OCI-M1 (cell line): Measurements from ENCODE around the gene RFT1.

ENCODE experiments used
- DNase-seq: peaks from one replicate; lab custom pipeline; 2025; lab: John Stamatoyannopoulos, UW

Gene RFT1

GRCh38 chr3:53130179-53131061 lies at the start of gene RFT1:
Gene RFT1, minus strand, starts transcription at chr3:53130435. Its CDS starts 35 bp downstream, at chr3:53130400.
- DNase-seq: peak; percentile 97

- no peak for DNase-seq
These were observed 49.3 kb upstream of the RFT1 start for GRCh38 chr3:53179580-53179979.

GRCh38 chr3:53178246-53178645 lies 48.0 kb upstream of the RFT1 start:
- DNase-seq: no peak

GRCh38 chr3:53175613-53176540 lies 45.6 kb upstream of the RFT1 start:
- DNase-seq: no peak

- no peak for DNase-seq
These were observed 44.4 kb upstream of the RFT1 start for GRCh38 chr3:53174346-53175250.

- no peak for DNase-seq
These were observed 42.9 kb upstream of the RFT1 start for GRCh38 chr3:53173107-53173506.

GRCh38 chr3:53171827-53172505 lies 41.7 kb upstream of the RFT1 start:
- DNase-seq: no peak

- DNase-seq: no peak
These were observed 40.8 kb upstream of the RFT1 start for GRCh38 chr3:53171064-53171418.

- DNase-seq: peak; percentile 77
These were observed 40.3 kb upstream of the RFT1 start for GRCh38 chr3:53170325-53171063.

- no peak for DNase-seq
These were observed 39.6 kb upstream of the RFT1 start for GRCh38 chr3:53169832-53170324.

GRCh38 chr3:53169045-53169831 lies 39.0 kb upstream of the RFT1 start:
- DNase-seq: no peak

- DNase-seq: no peak
These were observed 38.1 kb upstream of the RFT1 start for GRCh38 chr3:53168175-53168923.

- DNase-seq: no peak
These were observed 37.4 kb upstream of the RFT1 start for GRCh38 chr3:53167418-53168174.

GRCh38 chr3:53166781-53167291 lies 36.6 kb upstream of the RFT1 start:
- DNase-seq: peak; percentile 88

- DNase-seq: no peak
These were observed 36.0 kb upstream of the RFT1 start for GRCh38 chr3:53166206-53166605.

- no peak for DNase-seq
These were observed 34.7 kb upstream of the RFT1 start for GRCh38 chr3:53164911-53165310.

- DNase-seq: peak; percentile 23
These were observed 33.5 kb upstream of the RFT1 start for GRCh38 chr3:53163444-53164387.
